H9 (cell line): ENCODE measurements around the gene PCSK2. TPM values are rescaled to one million over a fixed set of nuclear protein-coding genes. Genes with fewer than 3 reads are reported as not detected.
A peak's percentile ranks its signal among the peaks of the same experiment; 100 is the strongest.

Source experiments
- DNase-seq: peaks from one replicate; pipeline ENCODE4 v3.0.0-alpha.2; 2017
- H2AFZ ChIP-seq: one replicate; pipeline ENCODE4 v1.6.1; 2013; ENCODE audit warnings: mild to moderate bottlenecking, low read length, control low read depth, moderate library complexity
- H2AK5ac ChIP-seq: 2 replicates; pipeline ENCODE4 v1.6.1; 2013; ENCODE audit warnings: low read length, control low read depth, mixed read lengths; ENCODE audit not compliant: insufficient read length
- H2BK120ac ChIP-seq: one replicate; pipeline ENCODE4 v1.6.1; 2013; ENCODE audit warnings: low read depth, mild to moderate bottlenecking, low read length, control low read depth, inconsistent platforms; ENCODE audit not compliant: poor library complexity, severe bottlenecking
- H2BK12ac ChIP-seq: 2 replicates; pipeline ENCODE4 v1.6.1; 2013; ENCODE audit warnings: low read length, control low read depth, mixed read lengths, low read depth; ENCODE audit not compliant: insufficient read length
- H2BK15ac ChIP-seq: 2 replicates; pipeline ENCODE4 v1.6.1; 2013; ENCODE audit warnings: low read depth, low read length, control low read depth
- H2BK20ac ChIP-seq: one replicate; pipeline ENCODE4 v1.6.1; 2013; ENCODE audit warnings: low read depth, mild to moderate bottlenecking, low read length, control low read depth, inconsistent platforms; ENCODE audit not compliant: poor library complexity, severe bottlenecking
- H2BK5ac ChIP-seq: 2 replicates; pipeline ENCODE4 v1.6.1; 2013; ENCODE audit warnings: low read length, control low read depth, mixed read lengths; ENCODE audit not compliant: insufficient read length
- H3K14ac ChIP-seq: 2 replicates; pipeline ENCODE4 v1.6.1; 2013; ENCODE audit warnings: low read length, control low read depth; ENCODE audit not compliant: insufficient read depth
- H3K18ac ChIP-seq: 2 replicates; pipeline ENCODE4 v1.6.1; 2013; ENCODE audit warnings: low read depth, mild to moderate bottlenecking, mixed read lengths, low read length, control low read depth; ENCODE audit not compliant: insufficient read length
- H3K23ac ChIP-seq: 2 replicates; pipeline ENCODE4 v1.6.1; 2013; ENCODE audit warnings: low read length, control low read depth, mixed read lengths, low read depth; ENCODE audit not compliant: insufficient read length
- H3K23me2 ChIP-seq: 2 replicates; pipeline ENCODE4 v1.6.1; 2013; ENCODE audit warnings: low read depth, mild to moderate bottlenecking, mixed read lengths, low read length, control low read depth; ENCODE audit not compliant: insufficient read length, poor library complexity, severe bottlenecking
- H3K27ac ChIP-seq: 2 replicates; pipeline ENCODE4 v1.5.1; 2013; ENCODE audit warnings: low read length, control low read depth, mixed read lengths, low read depth; ENCODE audit not compliant: insufficient read length
- H3K27me3 ChIP-seq: 2 replicates; pipeline ENCODE4 v1.6.1; 2013; ENCODE audit warnings: low read length, control low read depth, inconsistent platforms; ENCODE audit not compliant: insufficient read depth
- H3K4ac ChIP-seq: 2 replicates; pipeline ENCODE4 v1.6.1; 2013; ENCODE audit warnings: low read depth, mild to moderate bottlenecking, control low read depth, inconsistent platforms, low read length, moderate library complexity
- H3K4me1 ChIP-seq: 2 replicates; pipeline ENCODE4 v1.6.1; 2013; ENCODE audit warnings: low read length, control low read depth, inconsistent platforms; ENCODE audit not compliant: insufficient read depth
- H3K4me2 ChIP-seq: 2 replicates; pipeline ENCODE4 v1.6.1; 2013; ENCODE audit warnings: low read length, control low read depth, mixed read lengths; ENCODE audit not compliant: insufficient read length, insufficient read depth
- H3K56ac ChIP-seq: 2 replicates; pipeline ENCODE4 v1.6.1; 2013; ENCODE audit warnings: low read depth, mild to moderate bottlenecking, mixed read lengths, low read length, control low read depth; ENCODE audit not compliant: insufficient read length
- H3K79me1 ChIP-seq: 2 replicates; pipeline ENCODE4 v1.6.1; 2013; ENCODE audit warnings: low read depth, mild to moderate bottlenecking, moderate library complexity, low read length, control low read depth, inconsistent platforms; ENCODE audit not compliant: insufficient read depth, poor library complexity, severe bottlenecking
- H3K79me2 ChIP-seq: 2 replicates; pipeline ENCODE4 v1.6.1; 2013; ENCODE audit warnings: low read length, control low read depth, inconsistent platforms; ENCODE audit not compliant: insufficient read depth
- H3K9ac ChIP-seq: 2 replicates; pipeline ENCODE4 v1.6.1; 2013; ENCODE audit warnings: low read length, control low read depth, mixed read lengths; ENCODE audit not compliant: insufficient read length; ENCODE audit errors: extremely low read depth
- H3K9me3 ChIP-seq: one replicate; pipeline ENCODE4 v1.6.1; 2013; ENCODE audit warnings: low read depth, low read length, inconsistent platforms; ENCODE audit not compliant: control insufficient read depth
- H3T11ph ChIP-seq: one replicate; pipeline ENCODE4 v1.6.1; 2013; ENCODE audit warnings: mild to moderate bottlenecking, low read length, control low read depth, inconsistent platforms
- H4K20me1 ChIP-seq: one replicate; pipeline ENCODE4 v1.6.1; 2013; ENCODE audit not compliant: control insufficient read depth, insufficient read length, insufficient read depth
- H4K5ac ChIP-seq: 2 replicates; pipeline ENCODE4 v1.6.1; 2013; ENCODE audit warnings: low read depth, mild to moderate bottlenecking, mixed read lengths, low read length, control low read depth; ENCODE audit not compliant: insufficient read length
- H4K8ac ChIP-seq: replicated peaks from 2 replicates; pipeline ENCODE4 v1.6.1; 2013; ENCODE audit warnings: low read length, control low read depth, mixed read lengths, low read depth; ENCODE audit not compliant: insufficient read length
- H4K91ac ChIP-seq: 2 replicates; pipeline ENCODE4 v1.6.1; 2013; ENCODE audit warnings: low read depth, mild to moderate bottlenecking, moderate library complexity, mixed read lengths, low read length, control low read depth; ENCODE audit not compliant: insufficient read length
- H3K27ac Mint-ChIP-seq, 3 experiments: 2 replicates in 2 of 3; 3 replicates in 1 of 3; pipeline ENCODE4 v1.8.0; 2020 to 2021; ENCODE audit warnings: mixed read lengths in 3 of 3, mild to moderate bottlenecking in 1 of 3, moderate library complexity in 1 of 3
- H3K27me3 Mint-ChIP-seq: 2 replicates; pipeline ENCODE4 v1.8.0; 2021; ENCODE audit warnings: low read depth, mild to moderate bottlenecking, moderate library complexity, mixed read lengths
- H3K36me3 Mint-ChIP-seq, 3 experiments: 2 replicates in 2 of 3; 3 replicates in 1 of 3; pipeline ENCODE4 v1.8.0; 2020 to 2021; ENCODE audit warnings: low read depth in 3 of 3, mixed read lengths in 3 of 3; ENCODE audit not compliant: insufficient read depth in 1 of 3
- H3K4me1 Mint-ChIP-seq, 2 experiments: 2 replicates each; pipeline ENCODE4 v1.8.0; 2020; ENCODE audit warnings: mixed read lengths in 2 of 2
- H3K4me3 Mint-ChIP-seq, 2 experiments: 2 replicates in 1 of 2; 3 replicates in 1 of 2; pipeline ENCODE4 v1.8.0; 2020 to 2021; ENCODE audit warnings: mild to moderate bottlenecking in 2 of 2, mixed read lengths in 2 of 2, moderate library complexity in 1 of 2
- H3K9me3 Mint-ChIP-seq, 2 experiments: 2 replicates in 1 of 2; 3 replicates in 1 of 2; pipeline ENCODE4 v1.8.0; 2020; ENCODE audit warnings: mild to moderate bottlenecking in 2 of 2, mixed read lengths in 2 of 2, moderate library complexity in 1 of 2
- WGBS: extraction: QIAGEN DNeasy Blood & Tissue Kit; methylation state at CpG from one replicate; pipeline ENCODE4 v1.1.7; 2013; ENCODE audit warnings: missing lambda C conversion rate, low lambda C conversion rate, mixed read lengths; ENCODE audit not compliant: insufficient read length; ENCODE audit errors: extremely low coverage; 5-methylcytosine and 5-hydroxymethylcytosine counted together
- total RNA-seq: library from RNA; stranded (reverse); gene quantifications from 2 replicates; pipeline ENCODE4 v1.2.1, GENCODE V29; 2021
- TF ChIP-seq, protein P1 (sequence below): fragments of 200-600 bp; sonication (generic); conservative IDR thresholded peaks from 3 replicates; pipeline ENCODE4 v1.8.0; 2021; ENCODE audit warnings: antibody characterized with exemption, mild to moderate bottlenecking

Gene PCSK2
- total RNA-seq, 1 experiment from 2014 or later, result 2.8 TPM

DNA sequence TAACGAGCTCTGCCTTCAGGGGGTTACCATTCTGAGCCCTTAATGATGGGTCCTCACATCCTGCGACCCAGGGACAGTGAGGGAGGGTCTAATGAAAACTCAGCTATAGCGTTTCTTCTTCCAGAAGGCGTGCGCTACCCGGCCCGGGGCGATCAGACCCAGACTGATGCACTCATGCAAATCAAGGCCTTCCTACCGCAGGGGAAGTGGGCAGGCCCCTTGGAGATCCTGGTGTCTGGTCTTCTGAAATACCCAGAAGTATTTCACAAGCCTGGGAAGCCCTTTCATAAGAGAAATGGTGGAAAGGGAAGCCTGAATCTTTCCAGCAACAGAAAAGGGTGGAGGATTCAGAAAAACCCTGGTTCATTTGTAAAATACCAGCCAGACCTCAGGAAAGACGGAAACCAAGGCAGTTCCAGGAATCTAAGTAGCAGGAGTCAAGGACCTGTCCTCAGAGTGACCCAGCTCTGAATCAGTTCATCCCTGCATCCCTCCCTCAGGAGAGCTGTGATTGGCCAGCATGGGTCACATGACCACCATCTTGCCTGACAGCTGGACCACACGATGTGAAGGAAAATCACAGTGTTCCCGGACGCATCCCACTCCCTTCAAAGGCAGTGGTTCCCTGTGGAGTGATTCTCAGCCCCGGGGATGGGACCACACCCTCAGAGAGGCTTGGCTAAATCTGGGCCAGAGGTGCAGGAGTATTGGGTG is 291.7 kb downstream of the PCSK2 start:
- no peaks in the 10 kb centered on the region for H3K9me3 Mint-ChIP-seq
- no CpG with 5 or more reads among the region's 14 CpGs for WGBS
- Histone ChIP-seq H3K4ac (no peak overlapping the region), H2BK15ac (no peak overlapping the region), H3K14ac (no peak overlapping the region), H3K18ac (no peak overlapping the region), H4K8ac (no peak overlapping the region), H3K9me3 (no peaks in the 10 kb centered on the region), H4K91ac (no peak overlapping the region), H3T11ph (no peak overlapping the region), H3K27me3 (no peaks in the 10 kb centered on the region), H2BK5ac (no peak overlapping the region), H3K4me1 (no peaks in the 10 kb centered on the region), H2AFZ (no peak overlapping the region), H3K79me1 (no peaks in the 10 kb centered on the region), H3K23me2 (no peaks in the 10 kb centered on the region), H2BK20ac (no peak overlapping the region), H4K5ac (no peak overlapping the region), H3K27ac (no peak overlapping the region), H3K9ac (no peak overlapping the region), H2BK120ac (no peak overlapping the region), H3K23ac (no peak overlapping the region), H2AK5ac (no peak overlapping the region), H3K56ac (no peak overlapping the region), H3K4me2 (no peak overlapping the region), H2BK12ac (no peak overlapping the region), H4K20me1 (no peaks in the 10 kb centered on the region), H3K79me2 (no peaks in the 10 kb centered on the region)
- peaks cover 5 to 6% of the 10 kb centered on the region in 2 experiments for H3K4me1 Mint-ChIP-seq
- peak; percentile 57 for DNase-seq
- H3K36me3 Mint-ChIP-seq, result no peaks in the 10 kb centered on the region
- no peak overlapping the region for H3K4me3 Mint-ChIP-seq
- TF ChIP-seq, protein P1, sequence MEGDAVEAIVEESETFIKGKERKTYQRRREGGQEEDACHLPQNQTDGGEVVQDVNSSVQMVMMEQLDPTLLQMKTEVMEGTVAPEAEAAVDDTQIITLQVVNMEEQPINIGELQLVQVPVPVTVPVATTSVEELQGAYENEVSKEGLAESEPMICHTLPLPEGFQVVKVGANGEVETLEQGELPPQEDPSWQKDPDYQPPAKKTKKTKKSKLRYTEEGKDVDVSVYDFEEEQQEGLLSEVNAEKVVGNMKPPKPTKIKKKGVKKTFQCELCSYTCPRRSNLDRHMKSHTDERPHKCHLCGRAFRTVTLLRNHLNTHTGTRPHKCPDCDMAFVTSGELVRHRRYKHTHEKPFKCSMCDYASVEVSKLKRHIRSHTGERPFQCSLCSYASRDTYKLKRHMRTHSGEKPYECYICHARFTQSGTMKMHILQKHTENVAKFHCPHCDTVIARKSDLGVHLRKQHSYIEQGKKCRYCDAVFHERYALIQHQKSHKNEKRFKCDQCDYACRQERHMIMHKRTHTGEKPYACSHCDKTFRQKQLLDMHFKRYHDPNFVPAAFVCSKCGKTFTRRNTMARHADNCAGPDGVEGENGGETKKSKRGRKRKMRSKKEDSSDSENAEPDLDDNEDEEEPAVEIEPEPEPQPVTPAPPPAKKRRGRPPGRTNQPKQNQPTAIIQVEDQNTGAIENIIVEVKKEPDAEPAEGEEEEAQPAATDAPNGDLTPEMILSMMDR, result no peak
- no peak overlapping the region for H3K27ac Mint-ChIP-seq
- no peaks in the 10 kb centered on the region for H3K27me3 Mint-ChIP-seq
